Body of pancreas (tissue), 4 donors: ENCODE data around the gene DACH1.

ENCODE experiments used
- CTCF ChIP-seq, 7 experiments: fragments of 450-650 bp in 4 of 7; fragments of 200-600 bp in 3 of 7; sonication (generic) in 3 of 7; IDR thresholded peaks; one replicate each; pipeline ENCODE4 v1.5.1; 2016 to 2019; ENCODE audit warnings: antibody characterized with exemption in 7 of 7
- POLR2A ChIP-seq, 3 donors: fragments of 450-650 bp; IDR thresholded peaks; one replicate each; pipeline ENCODE4 v1.6.1; 2016; ENCODE audit warnings: antibody characterized with exemption in 3 of 3, mild to moderate bottlenecking in 2 of 3

GRCh38 chr13:71672512-71672911, 194.5 kb downstream of the DACH1 start:
- no peak for TF ChIP-seq CTCF (IDR thresholded peaks at IDR 0.05)
- TF ChIP-seq POLR2A (IDR thresholded peaks at IDR 0.05) = no peak
